H1 (cell line): Measurements from ENCODE around the gene GBGT1. TPM values are rescaled to one million over a fixed set of nuclear protein-coding genes. Genes with fewer than 3 reads are reported as not detected.

Source experiments
- CTCF ChIA-PET: fragments of 300-600 bp; sonication (Branson Sonifier 250); formaldehyde crosslinking; loops from one replicate; lab custom pipeline; 2021; ENCODE audit not compliant: partially characterized antibody; lab: Charles Lee
- POLR2A ChIA-PET: fragments of 300-600 bp; sonication (Branson Sonifier 250); formaldehyde crosslinking; loops from one replicate; lab custom pipeline; 2021; ENCODE audit warnings: inconsistent platforms; ENCODE audit not compliant: partially characterized antibody; lab: Charles Lee
- DNase-seq, 2 experiments: peaks; one replicate each; pipeline versions ENCODE4 v3.0.0 to v3.0.0-alpha.2; 2010 to 2022; ENCODE audit warnings: low spot score in 2 of 2, low read depth in 1 of 2, mixed read lengths in 1 of 2
- FAIRE-seq: peaks from 2 replicates; lab custom pipeline; 2011; peaks lifted over from hg19 to GRCh38; lab: Jason Lieb, UNC
- H2AFZ ChIP-seq: 2 replicates; pipeline ENCODE4 v1.8.1; 2012; ENCODE audit warnings: low read length, inconsistent platforms
- H2AK5ac ChIP-seq: 2 replicates; pipeline ENCODE4 v1.6.1; 2013; ENCODE audit warnings: low read depth, low read length
- H2BK120ac ChIP-seq: replicated peaks from 2 replicates; pipeline ENCODE3; 2013; ENCODE audit warnings: low read depth, low read length, inconsistent platforms
- H2BK12ac ChIP-seq: 2 replicates; pipeline ENCODE4 v1.6.1; 2013; ENCODE audit warnings: low read depth, low read length
- H2BK15ac ChIP-seq: 2 replicates; pipeline ENCODE4 v1.6.1; 2013; ENCODE audit warnings: low read length
- H2BK20ac ChIP-seq: 2 replicates; pipeline ENCODE4 v1.6.1; 2013; ENCODE audit warnings: low read length
- H2BK5ac ChIP-seq: 2 replicates; pipeline ENCODE4 v1.6.1; 2013; ENCODE audit warnings: low read depth, low read length
- H3K14ac ChIP-seq: 2 replicates; pipeline ENCODE4 v1.6.1; 2013; ENCODE audit warnings: inconsistent platforms; ENCODE audit not compliant: insufficient read length
- H3K18ac ChIP-seq: 2 replicates; pipeline ENCODE4 v1.6.1; 2013; ENCODE audit warnings: low read length; ENCODE audit errors: extremely low read depth
- H3K23ac ChIP-seq: 2 replicates; pipeline ENCODE4 v1.6.1; 2013; ENCODE audit warnings: inconsistent platforms; ENCODE audit not compliant: insufficient read length
- H3K23me2 ChIP-seq: 2 replicates; pipeline ENCODE4 v1.6.1; 2013; ENCODE audit warnings: low read depth, low read length
- H3K27ac ChIP-seq: 2 replicates; pipeline ENCODE4 v1.6.1; 2011; ENCODE audit warnings: low read depth, low read length, inconsistent platforms
- H3K27me3 ChIP-seq, 4 experiments: replicated peaks in 1 of 4; 1 replicate in 1 of 4; 2 replicates in 3 of 4; pipeline versions ENCODE4 v1.6.1 to v1.8.1; 2011 to 2013; ENCODE audit warnings: low read length in 3 of 4, mild to moderate bottlenecking in 3 of 4, inconsistent platforms in 2 of 4, mixed read lengths in 2 of 4, moderate library complexity in 1 of 4; ENCODE audit not compliant: control insufficient read depth in 3 of 4, insufficient read depth in 3 of 4; ENCODE audit errors: extremely low read depth in 1 of 4
- H3K36me3 ChIP-seq, 4 experiments: 2 replicates each; pipeline versions ENCODE4 v1.6.1 to v1.8.1; 2011 to 2013; ENCODE audit warnings: mild to moderate bottlenecking in 4 of 4, low read length in 3 of 4, moderate library complexity in 2 of 4, control low read depth in 1 of 4, inconsistent platforms in 1 of 4; ENCODE audit not compliant: insufficient read depth in 4 of 4, control insufficient read depth in 2 of 4
- H3K4ac ChIP-seq: replicated peaks from 2 replicates; pipeline ENCODE3; 2013; ENCODE audit warnings: low read length, low read depth, mixed read lengths, inconsistent platforms; ENCODE audit not compliant: insufficient read length
- H3K4me1 ChIP-seq, 4 experiments: replicated peaks in 1 of 4; 1 replicate in 1 of 4; 2 replicates in 3 of 4; pipeline versions ENCODE4 v1.6.1 to v1.8.1; 2011 to 2013; ENCODE audit warnings: low read length in 3 of 4, inconsistent platforms in 2 of 4, mixed read lengths in 1 of 4; ENCODE audit not compliant: insufficient read depth in 4 of 4, control insufficient read depth in 3 of 4
- H3K4me2 ChIP-seq, 2 experiments: 2 replicates each; pipeline versions ENCODE4 v1.6.1 to v1.8.1; 2011 to 2013; ENCODE audit warnings: low read depth in 2 of 2, low read length in 2 of 2, control low read depth in 1 of 2, inconsistent platforms in 1 of 2, mild to moderate bottlenecking in 1 of 2; ENCODE audit not compliant: insufficient read depth in 1 of 2
- H3K4me3 ChIP-seq, 4 experiments: fragments of 200-600, 300-600 bp in 1 of 4; sonication (generic), shearing (Covaris generic), sonication (Bioruptor Twin) in 1 of 4; 2 replicates each; pipeline versions ENCODE4 v1.5.1 to v1.8.1; 2011 to 2016; ENCODE audit warnings: low read length in 4 of 4, low read depth in 3 of 4, control low read depth in 2 of 4, inconsistent platforms in 2 of 4, mild to moderate bottlenecking in 2 of 4, mixed read lengths in 1 of 4, moderate library complexity in 1 of 4; ENCODE audit not compliant: insufficient read depth in 2 of 4; ENCODE audit errors: extremely low read depth in 1 of 4
- H3K56ac ChIP-seq: replicated peaks from 2 replicates; pipeline ENCODE3; 2013; ENCODE audit warnings: low read depth, mild to moderate bottlenecking, mixed read lengths, low read length, inconsistent platforms; ENCODE audit not compliant: insufficient read length
- H3K79me1 ChIP-seq: 2 replicates; pipeline ENCODE4 v1.6.1; 2013; ENCODE audit warnings: low read depth, low read length, control low read depth
- H3K79me2 ChIP-seq, 2 experiments: 2 replicates each; pipeline versions ENCODE4 v1.6.1 to v1.8.1; 2012 to 2013; ENCODE audit warnings: low read length in 2 of 2, mild to moderate bottlenecking in 2 of 2, inconsistent platforms in 1 of 2; ENCODE audit not compliant: insufficient read depth in 2 of 2, control insufficient read depth in 1 of 2
- H3K9ac ChIP-seq, 4 experiments: replicated peaks in 1 of 4; 1 replicate in 1 of 4; 2 replicates in 3 of 4; pipeline versions ENCODE4 v1.6.1 to v1.8.1; 2011 to 2013; ENCODE audit warnings: low read depth in 3 of 4, low read length in 3 of 4, control low read depth in 2 of 4, mild to moderate bottlenecking in 2 of 4, moderate library complexity in 2 of 4, inconsistent platforms in 1 of 4; ENCODE audit errors: extremely low read depth in 1 of 4
- H3K9me3 ChIP-seq, 2 experiments: 2 replicates each; pipeline versions ENCODE4 v1.6.1 to v1.8.1; 2012 to 2013; ENCODE audit warnings: mild to moderate bottlenecking in 2 of 2, moderate library complexity in 2 of 2, control low read depth in 1 of 2, inconsistent platforms in 1 of 2, low read depth in 1 of 2, low read length in 1 of 2, mixed read lengths in 1 of 2; ENCODE audit not compliant: insufficient read depth in 2 of 2
- H4K20me1 ChIP-seq, 2 experiments: replicated peaks in 1 of 2; 2 replicates each; pipeline versions ENCODE3 to v1.8.1; 2011 to 2013; ENCODE audit warnings: inconsistent platforms in 2 of 2, low read length in 2 of 2, mild to moderate bottlenecking in 1 of 2; ENCODE audit not compliant: insufficient read depth in 2 of 2, control insufficient read depth in 1 of 2
- H4K5ac ChIP-seq: 2 replicates; pipeline ENCODE4 v1.6.1; 2013; ENCODE audit warnings: low read length, low read depth, mixed read lengths, inconsistent platforms; ENCODE audit not compliant: insufficient read length
- H4K8ac ChIP-seq: 2 replicates; pipeline ENCODE4 v1.8.0; 2013; ENCODE audit warnings: mild to moderate bottlenecking, moderate library complexity, low read length, inconsistent platforms; ENCODE audit not compliant: insufficient read depth; ENCODE audit errors: extremely low read depth
- H4K91ac ChIP-seq: replicated peaks from 2 replicates; pipeline ENCODE3; 2013; ENCODE audit warnings: low read length, mixed read lengths, inconsistent platforms; ENCODE audit not compliant: insufficient read length
- BRCA1 ChIP-seq: IDR thresholded peaks from 2 replicates; pipeline ENCODE4 v1.6.1; 2012; ENCODE audit warnings: low read depth, low read length, improper control_type of control experiment
- CREB1 ChIP-seq: IDR thresholded peaks from 2 replicates; pipeline ENCODE4 v1.6.1; 2012; ENCODE audit warnings: inconsistent platforms
- EZH2 ChIP-seq: fragments of 200-600 bp; sonication (generic); IDR thresholded peaks from 2 replicates; pipeline ENCODE4 v1.7.1; 2012; ENCODE audit warnings: low read depth, mild to moderate bottlenecking, moderate library complexity, low read length, inconsistent platforms; ENCODE audit not compliant: severe bottlenecking
- GTF2F1 ChIP-seq: IDR thresholded peaks from 2 replicates; pipeline ENCODE4 v1.6.1; 2012; ENCODE audit warnings: low read depth, low read length, improper control_type of control experiment, borderline replicate concordance
- JUND ChIP-seq: IDR thresholded peaks from 2 replicates; pipeline ENCODE4 v1.6.1; 2011; ENCODE audit warnings: mild to moderate bottlenecking, improper control_type of control experiment, low read length
- KDM4A ChIP-seq: IDR thresholded peaks from one replicate; pipeline ENCODE4 v1.7.1; 2012; ENCODE audit warnings: low read depth, mild to moderate bottlenecking, moderate library complexity, low read length, inconsistent platforms; ENCODE audit not compliant: severe bottlenecking
- POLR2AphosphoS5 ChIP-seq: IDR thresholded peaks from 2 replicates; pipeline ENCODE4 v1.6.1; 2011; ENCODE audit warnings: low read depth, low read length
- SIN3A ChIP-seq, 2 experiments: IDR thresholded peaks in 1 of 2; conservative IDR thresholded peaks in 1 of 2; 2 replicates each; pipeline ENCODE4 v1.6.1; 2011 to 2012; ENCODE audit warnings: low read length in 2 of 2, improper control_type of control experiment in 1 of 2, low read depth in 1 of 2, mild to moderate bottlenecking in 1 of 2
- SP1 ChIP-seq: IDR thresholded peaks from 2 replicates; pipeline ENCODE4 v1.6.1; 2011; ENCODE audit warnings: low read depth, low read length
- TAF1 ChIP-seq: IDR thresholded peaks from 2 replicates; pipeline ENCODE4 v1.6.1; 2011; ENCODE audit warnings: mild to moderate bottlenecking, low read depth, low read length
- TAF7 ChIP-seq: optimal IDR thresholded peaks from 2 replicates; pipeline ENCODE3; 2011; ENCODE audit warnings: low read depth, mild to moderate bottlenecking, inconsistent platforms, low read length, moderate library complexity, borderline replicate concordance
- WGBS, 2 experiments: shearing (Covaris generic) in 1 of 2; methylation state at CpG; one replicate each; pipeline versions ENCODE4 v1.1.6 to v1.1.7; 2013 to 2015; ENCODE audit warnings: low lambda C conversion rate in 2 of 2, mixed read lengths in 2 of 2, inconsistent platforms in 1 of 2, low coverage in 1 of 2, missing lambda C conversion rate in 1 of 2; ENCODE audit not compliant: insufficient replicate concordance in 2 of 2, insufficient coverage in 1 of 2, insufficient read length in 1 of 2; ENCODE audit errors: extremely low coverage in 1 of 2, missing lambda C conversion rate in 1 of 2; 5-methylcytosine and 5-hydroxymethylcytosine counted together
- polyA plus RNA-seq, 7 experiments: library from polyadenylated mRNA; depleted of rRNA in 3 of 7; stranded (reverse) in 5 of 7; unstranded in 2 of 7; fragments of >200 nt in 5 of 7; fragments of 200-250 nt in 2 of 7; gene quantifications; 1 replicate in 5 of 7; 2 replicates in 1 of 7; 4 replicates in 1 of 7; pipeline versions ENCODE4 v1.2.1 to v1.2.3, GENCODE V29; 2011 to 2013; ENCODE audit warnings: missing spikeins in 2 of 7, mixed read lengths in 2 of 7
- total RNA-seq: library from RNA; stranded (reverse); fragmentation: NEBNext Ultra II Directional; extraction: Animal tissue kit (Norgen Biotek cat#: 25700); gene quantifications from 2 replicates; pipeline ENCODE4 v1.2.1, GENCODE V29; 2021

GBGT1 gene
- total and polyA plus RNA-seq, 2 of the 8 experiments (the other 6 are each of a cell fraction or from before 2014, with no cell fraction given), result 7.1 to 9.7 TPM

DNA sequence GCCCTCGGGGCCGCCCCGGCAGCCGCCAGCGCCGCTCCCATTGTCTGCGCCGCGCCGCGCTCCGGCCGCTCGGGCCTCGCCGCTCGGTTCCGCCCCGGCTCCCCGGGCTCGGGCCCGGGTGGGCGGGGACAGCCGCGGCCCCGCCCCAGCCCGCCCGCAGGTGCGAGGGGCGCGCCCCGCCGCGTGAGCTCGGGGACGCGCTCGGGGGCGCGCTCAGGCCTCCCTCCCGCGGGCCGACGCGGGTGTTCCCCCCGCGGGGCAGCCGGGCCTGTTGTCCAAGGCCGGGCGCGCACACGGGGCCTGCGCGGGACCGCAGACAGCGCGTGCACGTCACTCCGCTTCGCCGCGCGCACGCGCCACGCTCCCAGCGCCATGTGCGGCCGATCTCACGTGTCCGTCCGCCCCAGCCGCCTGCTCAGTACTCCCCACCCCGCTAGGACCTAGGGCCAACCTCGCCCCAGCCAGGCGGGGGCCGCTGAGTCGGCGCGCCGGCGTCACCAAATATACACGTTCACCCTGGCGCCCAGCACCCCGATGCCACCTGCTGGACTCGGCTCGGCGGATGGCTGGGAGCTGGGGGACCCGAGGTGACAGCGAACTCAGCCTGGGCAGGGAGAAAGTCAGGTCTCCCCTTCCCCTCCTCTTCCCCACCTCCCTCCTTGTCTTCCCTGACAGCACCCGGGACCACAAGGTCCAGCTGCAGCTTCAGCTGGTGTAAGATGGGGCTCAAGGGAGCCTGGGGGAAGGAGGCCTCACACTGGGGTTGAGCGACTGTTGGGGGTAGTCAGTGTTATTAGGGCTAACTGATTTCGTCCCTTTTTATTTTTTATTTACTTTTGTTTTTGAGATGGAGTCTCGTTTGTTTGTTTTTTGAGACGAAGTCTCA lies 14.3 kb downstream of the GBGT1 start:
- peak overlapping the region; percentile 77 for H4K5ac ChIP-seq
- no peak overlapping the region for H2BK12ac ChIP-seq
- H2BK15ac ChIP-seq, result peak overlapping the region; percentile 46; the same call in 1 of the 2 replicates
- no peak overlapping the region for H3K14ac ChIP-seq
- H3K18ac ChIP-seq, result peak overlapping the region; percentile 78
- H3K4me3 ChIP-seq, result peak overlapping the region; percentile 73 to 82 (median 76)
- H4K8ac ChIP-seq, result peak overlapping the region; percentile 73; the same call in 1 of the 2 replicates
- peaks cover 12% of the 10 kb centered on the region for H3K23me2 ChIP-seq
- no peak overlapping the region for H2BK120ac ChIP-seq
- no peak overlapping the region for H2BK20ac ChIP-seq
- peak overlapping the region; percentile 9 to 95 (median 85); a peak in 6 of 7 replicates for H3K9ac ChIP-seq
- no peaks in the 10 kb centered on the region for H3K79me2 ChIP-seq
- POLR2A ChIA-PET, result interaction anchor here (0.9 to 3.7 kb wide), 6 partner anchors 9 to 198 kb away, joined by 3 to 13 read pairs (median 6); partner anchors contain the start of genes MED22 and RPL7A
- H3K27ac ChIP-seq, result no peak overlapping the region; the same call in 1 of the 2 replicates
- H2BK5ac ChIP-seq, result no peak overlapping the region
- H3K9me3 ChIP-seq, result no peaks in the 10 kb centered on the region
- peaks cover 0 to 15% (median 11%) of the 10 kb centered on the region in 4 experiments; a peak in 5 of 7 replicates for H3K4me1 ChIP-seq
- H4K20me1 ChIP-seq, result peaks cover 10 to 23% of the 10 kb centered on the region in 2 experiments
- no peak overlapping the region for H3K23ac ChIP-seq
- 6% methylated on average over 49 of the region's 95 CpGs; no CpG with 5 or more reads in 1 of the 2 experiments for WGBS, 2 experiments
- FAIRE-seq, result no peak
- no peaks in the 10 kb centered on the region for H3K79me1 ChIP-seq
- CTCF ChIA-PET, result interaction anchor here (0.6 to 11.7 kb wide), 3 partner anchors 39 to 101 kb away, joined by 3 to 337 read pairs (median 3); no protein-coding TSS in a partner anchor
- H2AK5ac ChIP-seq, result no peak overlapping the region
- H3K27me3 ChIP-seq, result peaks cover 0 to 11% (median 0%) of the 10 kb centered on the region in 4 experiments; a peak in 2 of 7 replicates
- H3K4ac ChIP-seq, result peak overlapping the region; percentile 96
- no peaks in the 10 kb centered on the region for H3K36me3 ChIP-seq
- H3K56ac ChIP-seq, result no peak overlapping the region
- H4K91ac ChIP-seq, result peak overlapping the region; percentile 91
- peak overlapping the region; percentile 82; the same call in 1 of the 2 replicates for H2AFZ ChIP-seq
- peak; percentile 73 to 90 for DNase-seq
- H3K4me2 ChIP-seq, result peak overlapping the region; percentile 85 to 92
- no peak for TF ChIP-seq JUND
- TF ChIP-seq BRCA1, result no peak
- no peak for TF ChIP-seq GTF2F1
- TF ChIP-seq KDM4A, result peak; percentile 20
- TF ChIP-seq POLR2AphosphoS5, result peak; percentile 63
- TF ChIP-seq EZH2, result no peak
- peak; percentile 56 for TF ChIP-seq TAF7
- peak; percentile 47; the same call in 1 of the 2 replicates for TF ChIP-seq TAF1
- TF ChIP-seq SIN3A (conservative IDR thresholded peaks at IDR 0.05 in 1 of 2, IDR thresholded peaks at IDR 0.05 in 1 of 2; ENCODE audit: low read depth in 1 of 2, low read length in 2 of 2), result peak; percentile 20 to 79; a peak in 3 of 4 replicates
- peak; percentile 80 for TF ChIP-seq CREB1
- TF ChIP-seq SP1, result 0 out of 2 replicates have a peak, but pooled peaks have one; percentile 20
